Type B pancreatic cell (in vitro differentiated cells): ENCODE data around the gene NUCB1. TPM values are rescaled to one million over a fixed set of nuclear protein-coding genes. Genes with fewer than 3 reads are reported as not detected.
"Not testable (repeated sequence)": the region's sequence is repeated elsewhere in the genome, so short reads cannot be mapped to it uniquely, and the experiment has no call there.

Source experiments
- DNase-seq: peaks from one replicate; pipeline ENCODE4 v3.0.0; 2021; ENCODE audit warnings: mixed read lengths; ENCODE audit not compliant: unreplicated experiment; ENCODE audit errors: extremely low spot score
- H3K27ac Mint-ChIP-seq: 2 replicates; pipeline ENCODE4 v1.8.0; 2021; ENCODE audit warnings: mild to moderate bottlenecking, mixed read lengths
- H3K27me3 Mint-ChIP-seq: 2 replicates; pipeline ENCODE4 v1.8.0; 2021; ENCODE audit warnings: mixed read lengths
- H3K36me3 Mint-ChIP-seq: 2 replicates; pipeline ENCODE4 v1.8.0; 2021; ENCODE audit warnings: mixed read lengths
- H3K4me1 Mint-ChIP-seq: one replicate; pipeline ENCODE4 v1.8.0; 2021; ENCODE audit warnings: mixed read lengths; ENCODE audit not compliant: unreplicated experiment
- H3K4me3 Mint-ChIP-seq: 2 replicates; pipeline ENCODE4 v1.8.0; 2021; ENCODE audit warnings: mild to moderate bottlenecking, mixed read lengths
- H3K9me3 Mint-ChIP-seq: 2 replicates; pipeline ENCODE4 v1.8.0; 2021; ENCODE audit warnings: mixed read lengths
- CTCF ChIP-seq: fragments of 200-600 bp; sonication (generic); conservative IDR thresholded peaks from 2 replicates; pipeline ENCODE4 v1.5.0; 2021; ENCODE audit warnings: antibody characterized with exemption, mild to moderate bottlenecking
- total RNA-seq: library from RNA; stranded (reverse); gene quantifications from 2 replicates; pipeline ENCODE4 v1.2.1, GENCODE V29; 2021; ENCODE audit warnings: low replicate concordance

NUCB1 gene
- total RNA-seq, 1 donor from 2014 or later, result 202 TPM

- no peak for TF ChIP-seq CTCF
- H3K27ac Mint-ChIP-seq, result no peak overlapping the region
Measured at GRCh38 chr19:48907671-48908070, 7.6 kb downstream of the NUCB1 start.

GRCh38 chr19:48909424-48910077, 9.4 kb downstream of the NUCB1 start:
- H3K36me3 Mint-ChIP-seq, result peaks cover 32% of the 10 kb centered on the region

More at GRCh38 chr19:48907671-48908070, 7.6 kb downstream of the NUCB1 start:
- H3K9me3 Mint-ChIP-seq, result no peaks in the 10 kb centered on the region
- DNase-seq, result no peak
- H3K36me3 Mint-ChIP-seq, result peaks cover 24% of the 10 kb centered on the region
- no peak overlapping the region for H3K4me3 Mint-ChIP-seq
- H3K4me1 Mint-ChIP-seq, result peaks cover under 1% of the 10 kb centered on the region
- no peaks in the 10 kb centered on the region for H3K27me3 Mint-ChIP-seq

DNA sequence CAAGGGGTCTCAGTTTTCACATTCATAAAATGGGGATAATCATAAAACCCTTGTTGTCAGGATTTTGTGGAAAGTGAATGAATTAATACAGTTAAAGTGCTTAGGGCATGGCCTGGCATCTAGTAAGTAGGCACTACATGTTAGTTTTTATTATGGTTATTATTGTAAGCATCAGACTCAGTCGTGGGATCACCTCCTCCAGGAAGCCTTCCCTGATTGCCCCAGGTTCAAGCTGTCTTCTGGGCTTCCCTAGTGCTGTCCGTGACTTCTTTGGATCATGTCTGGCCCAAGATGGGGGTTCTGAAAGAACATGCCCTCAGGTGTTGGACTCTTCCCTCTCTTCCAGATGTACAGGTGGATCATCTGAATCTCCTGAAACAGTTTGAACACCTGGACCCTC, 10.7 kb downstream of the NUCB1 start:
- H3K27ac Mint-ChIP-seq, result no peak overlapping the region
- H3K36me3 Mint-ChIP-seq, result peaks cover 24% of the 10 kb centered on the region
- no peak overlapping the region for H3K4me3 Mint-ChIP-seq

More at GRCh38 chr19:48909424-48910077, 9.4 kb downstream of the NUCB1 start:
- not testable (repeated sequence) for DNase-seq, H3K27me3 Mint-ChIP-seq, H3K4me1 Mint-ChIP-seq, H3K4me3 Mint-ChIP-seq, H3K27ac Mint-ChIP-seq, H3K9me3 Mint-ChIP-seq

GRCh38 chr19:48913114-48913889, 13.2 kb downstream of the NUCB1 start:
- no peak for TF ChIP-seq CTCF
- no peaks in the 10 kb centered on the region for H3K4me1 Mint-ChIP-seq
- H3K27ac Mint-ChIP-seq, result no peak overlapping the region
- H3K36me3 Mint-ChIP-seq, result peaks cover 20% of the 10 kb centered on the region
- no peaks in the 10 kb centered on the region for H3K27me3 Mint-ChIP-seq
- H3K9me3 Mint-ChIP-seq, result no peaks in the 10 kb centered on the region
- no peak for DNase-seq
- no peak overlapping the region for H3K4me3 Mint-ChIP-seq

More for the DNA sequence above, 10.7 kb downstream of the NUCB1 start:
- Mint-ChIP-seq H3K9me3 (no peaks in the 10 kb centered on the region), H3K27me3 (no peaks in the 10 kb centered on the region), H3K4me1 (no peaks in the 10 kb centered on the region)
- no peak for TF ChIP-seq CTCF
- no peak for DNase-seq

DNA sequence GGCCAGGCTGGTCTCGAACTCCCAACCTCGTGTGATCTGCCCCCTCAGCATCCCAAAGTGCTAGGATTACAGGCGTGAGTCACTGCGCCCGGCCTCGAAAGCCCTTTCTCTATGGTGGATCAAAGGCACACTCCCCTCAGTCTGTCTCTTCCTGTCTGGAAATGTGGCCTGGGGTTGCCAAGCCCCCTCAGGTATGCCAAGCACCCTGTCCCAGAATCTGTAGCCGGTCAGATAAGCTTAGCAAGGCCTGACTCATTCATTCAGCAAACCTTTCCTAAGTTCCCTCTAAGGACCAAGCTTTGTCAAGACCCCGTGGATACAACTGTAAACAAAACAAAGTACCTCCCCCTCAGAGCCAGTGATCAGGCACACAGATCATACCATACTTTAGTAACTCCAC, 14.1 kb downstream of the NUCB1 start:
- Mint-ChIP-seq H3K4me3 (no peak overlapping the region), H3K27ac (no peak overlapping the region), H3K9me3 (no peaks in the 10 kb centered on the region), H3K36me3 (peaks cover 26% of the 10 kb centered on the region), H3K4me1 (no peaks in the 10 kb centered on the region), H3K27me3 (no peaks in the 10 kb centered on the region)
- DNase-seq, result no peak
- no peak for TF ChIP-seq CTCF

- H3K4me1 Mint-ChIP-seq, result no peaks in the 10 kb centered on the region
- H3K27me3 Mint-ChIP-seq, result no peaks in the 10 kb centered on the region
- no peaks in the 10 kb centered on the region for H3K9me3 Mint-ChIP-seq
- no peak for DNase-seq
- peaks cover 24% of the 10 kb centered on the region for H3K36me3 Mint-ChIP-seq
- H3K4me3 Mint-ChIP-seq, result no peak overlapping the region
- TF ChIP-seq CTCF, result no peak
- no peak overlapping the region for H3K27ac Mint-ChIP-seq
Measured at GRCh38 chr19:48915757-48916156, 15.6 kb downstream of the NUCB1 start.
